H1 (cell line): ENCODE measurements around the gene ZNF407. TPM values are rescaled to one million over a fixed set of nuclear protein-coding genes. Genes with fewer than 3 reads are reported as not detected.

Source experiments
- CTCF ChIA-PET: fragments of 300-600 bp; sonication (Branson Sonifier 250); formaldehyde crosslinking; loops from one replicate; lab custom pipeline; 2021; ENCODE audit not compliant: partially characterized antibody; lab: Charles Lee
- POLR2A ChIA-PET: fragments of 300-600 bp; sonication (Branson Sonifier 250); formaldehyde crosslinking; loops from one replicate; lab custom pipeline; 2021; ENCODE audit warnings: inconsistent platforms; ENCODE audit not compliant: partially characterized antibody; lab: Charles Lee
- DNase-seq, 2 experiments: peaks; one replicate each; pipeline versions ENCODE4 v3.0.0 to v3.0.0-alpha.2; 2010 to 2022; ENCODE audit warnings: low spot score in 2 of 2, low read depth in 1 of 2, mixed read lengths in 1 of 2
- FAIRE-seq: peaks from 2 replicates; lab custom pipeline; 2011; peaks lifted over from hg19 to GRCh38; lab: Jason Lieb, UNC
- H2AFZ ChIP-seq: 2 replicates; pipeline ENCODE4 v1.8.1; 2012; ENCODE audit warnings: low read length, inconsistent platforms
- H2AK5ac ChIP-seq: 2 replicates; pipeline ENCODE4 v1.6.1; 2013; ENCODE audit warnings: low read depth, low read length
- H2BK120ac ChIP-seq: replicated peaks from 2 replicates; pipeline ENCODE3; 2013; ENCODE audit warnings: low read depth, low read length, inconsistent platforms
- H2BK12ac ChIP-seq: 2 replicates; pipeline ENCODE4 v1.6.1; 2013; ENCODE audit warnings: low read depth, low read length
- H2BK15ac ChIP-seq: 2 replicates; pipeline ENCODE4 v1.6.1; 2013; ENCODE audit warnings: low read length
- H2BK20ac ChIP-seq: 2 replicates; pipeline ENCODE4 v1.6.1; 2013; ENCODE audit warnings: low read length
- H2BK5ac ChIP-seq: 2 replicates; pipeline ENCODE4 v1.6.1; 2013; ENCODE audit warnings: low read depth, low read length
- H3K14ac ChIP-seq: 2 replicates; pipeline ENCODE4 v1.6.1; 2013; ENCODE audit warnings: inconsistent platforms; ENCODE audit not compliant: insufficient read length
- H3K18ac ChIP-seq: 2 replicates; pipeline ENCODE4 v1.6.1; 2013; ENCODE audit warnings: low read length; ENCODE audit errors: extremely low read depth
- H3K23ac ChIP-seq: 2 replicates; pipeline ENCODE4 v1.6.1; 2013; ENCODE audit warnings: inconsistent platforms; ENCODE audit not compliant: insufficient read length
- H3K23me2 ChIP-seq: 2 replicates; pipeline ENCODE4 v1.6.1; 2013; ENCODE audit warnings: low read depth, low read length
- H3K27ac ChIP-seq: 2 replicates; pipeline ENCODE4 v1.6.1; 2011; ENCODE audit warnings: low read depth, low read length, inconsistent platforms
- H3K27me3 ChIP-seq, 4 experiments: replicated peaks in 1 of 4; 1 replicate in 1 of 4; 2 replicates in 3 of 4; pipeline versions ENCODE4 v1.6.1 to v1.8.1; 2011 to 2013; ENCODE audit warnings: low read length in 3 of 4, mild to moderate bottlenecking in 3 of 4, inconsistent platforms in 2 of 4, mixed read lengths in 2 of 4, moderate library complexity in 1 of 4; ENCODE audit not compliant: control insufficient read depth in 3 of 4, insufficient read depth in 3 of 4; ENCODE audit errors: extremely low read depth in 1 of 4
- H3K36me3 ChIP-seq, 4 experiments: 2 replicates each; pipeline versions ENCODE4 v1.6.1 to v1.8.1; 2011 to 2013; ENCODE audit warnings: mild to moderate bottlenecking in 4 of 4, low read length in 3 of 4, moderate library complexity in 2 of 4, control low read depth in 1 of 4, inconsistent platforms in 1 of 4; ENCODE audit not compliant: insufficient read depth in 4 of 4, control insufficient read depth in 2 of 4
- H3K4ac ChIP-seq: replicated peaks from 2 replicates; pipeline ENCODE3; 2013; ENCODE audit warnings: low read length, low read depth, mixed read lengths, inconsistent platforms; ENCODE audit not compliant: insufficient read length
- H3K4me1 ChIP-seq, 4 experiments: replicated peaks in 1 of 4; 1 replicate in 1 of 4; 2 replicates in 3 of 4; pipeline versions ENCODE4 v1.6.1 to v1.8.1; 2011 to 2013; ENCODE audit warnings: low read length in 3 of 4, inconsistent platforms in 2 of 4, mixed read lengths in 1 of 4; ENCODE audit not compliant: insufficient read depth in 4 of 4, control insufficient read depth in 3 of 4
- H3K4me2 ChIP-seq, 2 experiments: 2 replicates each; pipeline versions ENCODE4 v1.6.1 to v1.8.1; 2011 to 2013; ENCODE audit warnings: low read depth in 2 of 2, low read length in 2 of 2, control low read depth in 1 of 2, inconsistent platforms in 1 of 2, mild to moderate bottlenecking in 1 of 2; ENCODE audit not compliant: insufficient read depth in 1 of 2
- H3K4me3 ChIP-seq, 4 experiments: fragments of 200-600, 300-600 bp in 1 of 4; sonication (generic), shearing (Covaris generic), sonication (Bioruptor Twin) in 1 of 4; 2 replicates each; pipeline versions ENCODE4 v1.5.1 to v1.8.1; 2011 to 2016; ENCODE audit warnings: low read length in 4 of 4, low read depth in 3 of 4, control low read depth in 2 of 4, inconsistent platforms in 2 of 4, mild to moderate bottlenecking in 2 of 4, mixed read lengths in 1 of 4, moderate library complexity in 1 of 4; ENCODE audit not compliant: insufficient read depth in 2 of 4; ENCODE audit errors: extremely low read depth in 1 of 4
- H3K56ac ChIP-seq: replicated peaks from 2 replicates; pipeline ENCODE3; 2013; ENCODE audit warnings: low read depth, mild to moderate bottlenecking, mixed read lengths, low read length, inconsistent platforms; ENCODE audit not compliant: insufficient read length
- H3K79me1 ChIP-seq: 2 replicates; pipeline ENCODE4 v1.6.1; 2013; ENCODE audit warnings: low read depth, low read length, control low read depth
- H3K79me2 ChIP-seq, 2 experiments: 2 replicates each; pipeline versions ENCODE4 v1.6.1 to v1.8.1; 2012 to 2013; ENCODE audit warnings: low read length in 2 of 2, mild to moderate bottlenecking in 2 of 2, inconsistent platforms in 1 of 2; ENCODE audit not compliant: insufficient read depth in 2 of 2, control insufficient read depth in 1 of 2
- H3K9ac ChIP-seq, 4 experiments: replicated peaks in 1 of 4; 1 replicate in 1 of 4; 2 replicates in 3 of 4; pipeline versions ENCODE4 v1.6.1 to v1.8.1; 2011 to 2013; ENCODE audit warnings: low read depth in 3 of 4, low read length in 3 of 4, control low read depth in 2 of 4, mild to moderate bottlenecking in 2 of 4, moderate library complexity in 2 of 4, inconsistent platforms in 1 of 4; ENCODE audit errors: extremely low read depth in 1 of 4
- H3K9me3 ChIP-seq, 2 experiments: 2 replicates each; pipeline versions ENCODE4 v1.6.1 to v1.8.1; 2012 to 2013; ENCODE audit warnings: mild to moderate bottlenecking in 2 of 2, moderate library complexity in 2 of 2, control low read depth in 1 of 2, inconsistent platforms in 1 of 2, low read depth in 1 of 2, low read length in 1 of 2, mixed read lengths in 1 of 2; ENCODE audit not compliant: insufficient read depth in 2 of 2
- H4K20me1 ChIP-seq, 2 experiments: replicated peaks in 1 of 2; 2 replicates each; pipeline versions ENCODE3 to v1.8.1; 2011 to 2013; ENCODE audit warnings: inconsistent platforms in 2 of 2, low read length in 2 of 2, mild to moderate bottlenecking in 1 of 2; ENCODE audit not compliant: insufficient read depth in 2 of 2, control insufficient read depth in 1 of 2
- H4K5ac ChIP-seq: 2 replicates; pipeline ENCODE4 v1.6.1; 2013; ENCODE audit warnings: low read length, low read depth, mixed read lengths, inconsistent platforms; ENCODE audit not compliant: insufficient read length
- H4K8ac ChIP-seq: 2 replicates; pipeline ENCODE4 v1.8.0; 2013; ENCODE audit warnings: mild to moderate bottlenecking, moderate library complexity, low read length, inconsistent platforms; ENCODE audit not compliant: insufficient read depth; ENCODE audit errors: extremely low read depth
- H4K91ac ChIP-seq: replicated peaks from 2 replicates; pipeline ENCODE3; 2013; ENCODE audit warnings: low read length, mixed read lengths, inconsistent platforms; ENCODE audit not compliant: insufficient read length
- BACH1 ChIP-seq: IDR thresholded peaks from 2 replicates; pipeline ENCODE4 v1.6.1; 2012; ENCODE audit warnings: low read length, improper control_type of control experiment
- BRCA1 ChIP-seq: IDR thresholded peaks from 2 replicates; pipeline ENCODE4 v1.6.1; 2012; ENCODE audit warnings: low read depth, low read length, improper control_type of control experiment
- CTCF ChIP-seq, 3 experiments: IDR thresholded peaks; 1 replicate in 2 of 3; 2 replicates in 1 of 3; pipeline versions ENCODE4 v1.5.1 to v1.6.1; 2011; ENCODE audit warnings: low read length in 3 of 3, mild to moderate bottlenecking in 3 of 3, inconsistent platforms in 2 of 3, low read depth in 1 of 3, moderate library complexity in 1 of 3; ENCODE audit not compliant: insufficient read depth in 1 of 3; ENCODE audit errors: control extremely low read depth in 1 of 3
- MAFK ChIP-seq: IDR thresholded peaks from 2 replicates; pipeline ENCODE4 v1.6.1; 2012; ENCODE audit warnings: low read depth, mild to moderate bottlenecking, improper control_type of control experiment, low read length
- NANOG ChIP-seq: IDR thresholded peaks from 2 replicates; pipeline ENCODE4 v1.6.1; 2011; ENCODE audit warnings: low read length, low read depth, mild to moderate bottlenecking, inconsistent platforms; ENCODE audit not compliant: insufficient read depth, poor library complexity, severe bottlenecking
- NRF1 ChIP-seq: IDR thresholded peaks from 2 replicates; pipeline ENCODE4 v1.6.1; 2011; ENCODE audit warnings: mild to moderate bottlenecking, low read depth, low read length, improper control_type of control experiment
- PHF8 ChIP-seq: fragments of 200-600 bp; sonication (generic); conservative IDR thresholded peaks from 2 replicates; pipeline ENCODE4 v1.7.1; 2012; ENCODE audit warnings: low read depth, mild to moderate bottlenecking, inconsistent platforms, low read length, moderate library complexity
- RXRA ChIP-seq: IDR thresholded peaks from 2 replicates; pipeline ENCODE4 v1.6.1; 2011; ENCODE audit warnings: low read depth, mild to moderate bottlenecking, low read length, moderate library complexity; ENCODE audit not compliant: insufficient read depth
- SP4 ChIP-seq: IDR thresholded peaks from 2 replicates; pipeline ENCODE4 v1.6.1; 2012; ENCODE audit warnings: low read length, inconsistent platforms
- SRF ChIP-seq: IDR thresholded peaks from 2 replicates; pipeline ENCODE4 v1.6.1; 2011; ENCODE audit warnings: mild to moderate bottlenecking, low read depth, low read length, moderate library complexity
- ZNF274 ChIP-seq: IDR thresholded peaks from 2 replicates; pipeline ENCODE4 v1.7.0; 2012; ENCODE audit warnings: low read length, borderline replicate concordance; ENCODE audit errors: extremely low read depth
- WGBS, 2 experiments: shearing (Covaris generic) in 1 of 2; methylation state at CpG; one replicate each; pipeline versions ENCODE4 v1.1.6 to v1.1.7; 2013 to 2015; ENCODE audit warnings: low lambda C conversion rate in 2 of 2, mixed read lengths in 2 of 2, inconsistent platforms in 1 of 2, low coverage in 1 of 2, missing lambda C conversion rate in 1 of 2; ENCODE audit not compliant: insufficient replicate concordance in 2 of 2, insufficient coverage in 1 of 2, insufficient read length in 1 of 2; ENCODE audit errors: extremely low coverage in 1 of 2, missing lambda C conversion rate in 1 of 2; 5-methylcytosine and 5-hydroxymethylcytosine counted together
- polyA plus RNA-seq, 7 experiments: library from polyadenylated mRNA; depleted of rRNA in 3 of 7; stranded (reverse) in 5 of 7; unstranded in 2 of 7; fragments of >200 nt in 5 of 7; fragments of 200-250 nt in 2 of 7; gene quantifications; 1 replicate in 5 of 7; 2 replicates in 1 of 7; 4 replicates in 1 of 7; pipeline versions ENCODE4 v1.2.1 to v1.2.3, GENCODE V29; 2011 to 2013; ENCODE audit warnings: missing spikeins in 2 of 7, mixed read lengths in 2 of 7
- total RNA-seq: library from RNA; stranded (reverse); fragmentation: NEBNext Ultra II Directional; extraction: Animal tissue kit (Norgen Biotek cat#: 25700); gene quantifications from 2 replicates; pipeline ENCODE4 v1.2.1, GENCODE V29; 2021

ZNF407 gene
- total and polyA plus RNA-seq, 2 of the 8 experiments (the other 6 are each of a cell fraction or from before 2014, with no cell fraction given): 1.5 to 6.8 TPM

DNA sequence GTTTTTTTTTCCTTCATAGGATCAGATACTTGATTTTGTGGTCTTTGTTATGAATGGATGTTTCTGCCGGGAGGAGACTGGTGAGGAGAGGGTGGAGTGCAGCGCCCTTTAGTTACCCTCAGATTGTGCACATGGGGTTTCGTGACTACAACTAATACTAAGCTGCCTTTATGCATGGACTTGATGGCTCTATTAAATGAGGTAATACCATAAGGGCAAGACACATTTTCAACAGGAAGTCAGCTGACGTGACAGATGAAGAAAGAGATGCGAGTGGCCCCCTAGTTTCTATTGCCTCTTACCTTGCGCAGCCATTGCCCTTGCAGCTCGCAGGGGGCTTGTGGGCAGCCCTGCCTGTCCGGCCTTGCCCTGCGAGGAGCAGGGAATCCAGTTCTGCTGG is 24.4 kb downstream of the ZNF407 start:
- no peaks in the 10 kb centered on the region; a peak in 1 of 8 replicates for H3K36me3 ChIP-seq
- peaks cover 0 to 6% of the 10 kb centered on the region in 2 experiments for H4K20me1 ChIP-seq
- no peak overlapping the region for H3K14ac ChIP-seq
- H2BK15ac ChIP-seq: no peak overlapping the region
- no peaks in the 10 kb centered on the region for H3K9me3 ChIP-seq
- H3K79me1 ChIP-seq: peaks cover 5% of the 10 kb centered on the region; the same call in 1 of the 2 replicates
- no peak overlapping the region for H3K27ac ChIP-seq
- peak overlapping the region; percentile 19; the same call in 1 of the 2 replicates for H2BK12ac ChIP-seq
- H3K18ac ChIP-seq: no peak overlapping the region
- no peak overlapping the region for H3K4ac ChIP-seq
- no peak overlapping the region for H4K5ac ChIP-seq
- no peak overlapping the region for H3K23ac ChIP-seq
- no peak overlapping the region for H3K4me3 ChIP-seq
- no peak overlapping the region for H2AFZ ChIP-seq
- H3K4me1 ChIP-seq: peaks cover 4 to 11% (median 11%) of the 10 kb centered on the region in 4 experiments
- no peaks in the 10 kb centered on the region for H3K27me3 ChIP-seq
- DNase-seq (no peak), FAIRE-seq (no peak)
- H3K9ac ChIP-seq: no peak overlapping the region
- H2BK20ac ChIP-seq: no peak overlapping the region
- H2AK5ac ChIP-seq: peak overlapping the region; percentile 100; the same call in 1 of the 2 replicates
- ChIA-PET CTCF (interaction anchor here (0.6 kb wide), 2 partner anchors 359 to 510 kb away, joined by 3 read pairs; no protein-coding TSS in a partner anchor), POLR2A (interaction anchor here (0.7 kb wide), 1 partner anchor 614 kb away, joined by 4 read pairs; no protein-coding TSS in a partner anchor)
- H3K4me2 ChIP-seq: no peak overlapping the region; a peak in 1 of 4 replicates
- peaks cover under 1 to 6% of the 10 kb centered on the region in 2 experiments; a peak in 2 of 4 replicates for H3K79me2 ChIP-seq
- peaks cover 6% of the 10 kb centered on the region; the same call in 1 of the 2 replicates for H3K23me2 ChIP-seq
- H3K56ac ChIP-seq: no peak overlapping the region
- no peak overlapping the region for H4K91ac ChIP-seq
- 84% methylated on average over 9 of the region's 9 CpGs; no CpG with 5 or more reads in 1 of the 2 experiments for WGBS, 2 experiments
- H2BK5ac ChIP-seq: no peak overlapping the region
- H2BK120ac ChIP-seq: no peak overlapping the region
- H4K8ac ChIP-seq: no peak overlapping the region
- TF ChIP-seq RXRA: no peak
- TF ChIP-seq ZNF274: no peak
- no peak for TF ChIP-seq CTCF (IDR thresholded peaks at IDR 0.05; ENCODE audit: control extremely low read depth in 1 of 3, insufficient read depth in 1 of 3, low read depth in 1 of 3, low read length in 3 of 3)
- TF ChIP-seq MAFK: no peak
- TF ChIP-seq SRF: no peak
- no peak for TF ChIP-seq SP4
- TF ChIP-seq PHF8: no peak
- TF ChIP-seq NANOG: no peak
- no peak for TF ChIP-seq BACH1
- no peak for TF ChIP-seq NRF1
- TF ChIP-seq BRCA1: no peak
